ENCODE results near the gene OLFML2B. TPM values are rescaled to one million over a fixed set of nuclear protein-coding genes. Genes with fewer than 3 reads are reported as not detected.

The OLFML2B gene
- total RNA-seq, 1 donor from 2014 or later, result 19.1 TPM

GRCh38 chr1:162025541-162025940, 1.9 kb upstream of the OLFML2B start:
- H3K4me1 ChIP-seq, result peaks cover 30% of the 10 kb centered on the region
- H3K27ac ChIP-seq, result no peak overlapping the region
- TF ChIP-seq CTCF (IDR thresholded peaks at IDR 0.05), result no peak
- DNase-seq (no peak), ATAC-seq (no peak)
- peaks cover 39% of the 10 kb centered on the region for H3K27me3 ChIP-seq (ENCODE audit: low read depth)
- intact Hi-C loops (cut with DNase I), result no loop called here
- H3K36me3 ChIP-seq, result no peaks in the 10 kb centered on the region
- no peaks in the 10 kb centered on the region for H3K9me3 ChIP-seq
- H3K4me3 ChIP-seq, result no peak overlapping the region

- H3K27me3 ChIP-seq (ENCODE audit: low read depth), result peaks cover 34% of the 10 kb centered on the region
- H3K4me1 ChIP-seq, result peaks cover 39% of the 10 kb centered on the region
- no peak for DNase-seq
- H3K27ac ChIP-seq, result peak overlapping the region; percentile 66
- TF ChIP-seq CTCF (IDR thresholded peaks at IDR 0.05), result no peak
- H3K36me3 ChIP-seq, result no peaks in the 10 kb centered on the region
- peak; percentile 3 to 4 for ATAC-seq
- intact Hi-C loops (cut with DNase I), result no loop called here
- no peaks in the 10 kb centered on the region for H3K9me3 ChIP-seq
- peak overlapping the region; percentile 68 for H3K4me3 ChIP-seq
These were observed 505 bp downstream of the OLFML2B start for GRCh38 chr1:162023181-162023546.

DNA sequence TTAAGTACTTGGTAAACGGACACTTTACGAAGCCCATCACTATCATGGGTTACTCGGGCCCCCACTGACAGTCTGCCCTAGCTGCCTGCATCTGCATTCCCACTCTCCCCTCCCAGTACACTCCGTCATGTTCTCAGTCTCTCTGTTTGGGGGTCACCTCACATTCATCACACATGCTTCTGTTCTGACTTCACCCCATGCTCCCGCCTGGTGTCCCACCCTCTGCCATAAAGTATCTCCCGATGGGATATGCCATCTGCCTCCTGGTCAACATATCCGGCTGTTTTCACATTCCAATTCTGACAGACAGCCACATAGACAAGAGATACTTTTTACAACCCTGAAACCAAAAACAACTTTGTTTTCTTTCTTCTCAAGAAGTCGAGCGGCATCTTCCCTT, 1.0 kb downstream of the OLFML2B start:
- Histone ChIP-seq H3K27ac (no peak overlapping the region), H3K4me1 (peaks cover 39% of the 10 kb centered on the region), H3K27me3 (ENCODE audit: low read depth) (peaks cover 34% of the 10 kb centered on the region), H3K36me3 (no peaks in the 10 kb centered on the region), H3K9me3 (no peaks in the 10 kb centered on the region), H3K4me3 (peak overlapping the region; percentile 68)
- TF ChIP-seq CTCF (IDR thresholded peaks at IDR 0.05), result no peak
- DNase-seq (no peak), ATAC-seq (no peak)
- intact Hi-C loops (cut with DNase I), result no loop called here

DNA sequence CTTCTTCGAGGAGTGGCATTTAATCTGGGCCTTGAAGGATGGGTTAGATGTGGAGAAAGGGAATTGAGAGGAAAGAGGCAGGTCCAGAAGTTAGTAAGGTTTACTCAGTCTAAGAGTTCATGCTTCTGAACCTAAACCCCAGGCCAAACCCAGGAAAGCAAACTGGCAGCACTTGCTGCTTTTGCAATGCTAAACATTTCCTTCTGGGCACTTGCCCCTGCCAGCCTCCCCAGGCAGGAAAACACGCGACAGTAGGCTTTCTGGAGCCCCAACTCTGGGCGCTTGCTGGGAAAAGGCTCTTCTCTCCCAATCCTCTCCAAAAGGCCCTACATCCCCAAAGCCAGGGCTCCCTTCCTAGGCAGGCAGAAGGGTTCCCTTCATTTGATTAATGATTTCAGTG, 2.5 kb downstream of the OLFML2B start:
- DNase-seq (no peak), ATAC-seq (no peak)
- Histone ChIP-seq H3K9me3 (no peaks in the 10 kb centered on the region), H3K27ac (no peak overlapping the region), H3K27me3 (ENCODE audit: low read depth) (peaks cover 23% of the 10 kb centered on the region), H3K4me3 (no peak overlapping the region), H3K36me3 (no peaks in the 10 kb centered on the region), H3K4me1 (peaks cover 39% of the 10 kb centered on the region)
- no peak for TF ChIP-seq CTCF (IDR thresholded peaks at IDR 0.05)
- intact Hi-C loops (cut with DNase I), result no loop called here

- H3K4me3 ChIP-seq, result no peak overlapping the region
- H3K27me3 ChIP-seq (ENCODE audit: low read depth), result peaks cover 20% of the 10 kb centered on the region
- intact Hi-C loops (cut with DNase I), result no loop called here
- no peaks in the 10 kb centered on the region for H3K36me3 ChIP-seq
- TF ChIP-seq CTCF (IDR thresholded peaks at IDR 0.05), result no peak
- no peaks in the 10 kb centered on the region for H3K9me3 ChIP-seq
- ATAC-seq, result no peak
- DNase-seq, result no peak
- peaks cover 39% of the 10 kb centered on the region for H3K4me1 ChIP-seq
- H3K27ac ChIP-seq, result no peak overlapping the region
These were observed 3.5 kb downstream of the OLFML2B start for GRCh38 chr1:162020150-162020549.

DNA sequence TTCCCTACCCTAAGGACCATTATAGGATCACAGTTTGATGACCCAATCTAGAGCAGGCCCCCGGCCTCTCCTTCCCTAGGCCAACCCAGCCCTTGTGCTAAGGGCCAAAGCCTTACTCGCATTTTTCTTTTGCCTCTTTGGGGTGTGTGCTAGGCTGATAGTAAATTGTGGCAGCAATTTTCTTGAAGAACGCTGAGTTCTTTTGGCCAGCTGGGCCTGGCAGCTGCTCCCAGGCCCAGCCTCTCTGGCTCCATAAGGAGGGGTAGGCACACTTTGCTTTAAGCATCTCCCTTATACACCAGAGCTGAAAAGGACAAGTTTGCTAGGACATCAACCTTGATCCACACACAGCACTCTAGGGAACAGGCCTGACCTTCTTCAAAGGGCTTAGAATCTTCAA, 4.2 kb downstream of the OLFML2B start:
- no peak overlapping the region for H3K27ac ChIP-seq

More for the DNA sequence above, 4.2 kb downstream of the OLFML2B start:
- Histone ChIP-seq H3K4me1 (peaks cover 37% of the 10 kb centered on the region), H3K4me3 (no peak overlapping the region), H3K27me3 (ENCODE audit: low read depth) (peaks cover 16% of the 10 kb centered on the region), H3K36me3 (no peaks in the 10 kb centered on the region), H3K9me3 (no peaks in the 10 kb centered on the region)
- DNase-seq (no peak), ATAC-seq (no peak)
- no peak for TF ChIP-seq CTCF (IDR thresholded peaks at IDR 0.05)
- intact Hi-C loops (cut with DNase I), result no loop called here

Data from lower lobe of right lung (tissue), 2 donors.